Skeletal muscle tissue (tissue), 5 donors: ENCODE data around the gene TRRAP. TPM values are rescaled to one million over a fixed set of nuclear protein-coding genes. Genes with fewer than 3 reads are reported as not detected.

Experiments
- H3K27ac ChIP-seq: one replicate; pipeline ENCODE4 v1.7.0; 2013; ENCODE audit warnings: mild to moderate bottlenecking, low read depth, low read length, inconsistent platforms
- H3K27me3 ChIP-seq, 3 donors: one replicate each; pipeline ENCODE4 v1.7.0; 2013; ENCODE audit warnings: low read length in 3 of 3; ENCODE audit not compliant: control insufficient read depth in 3 of 3, insufficient read depth in 3 of 3
- H3K36me3 ChIP-seq, 3 donors: one replicate each; pipeline ENCODE4 v1.7.0; 2013; ENCODE audit warnings: low read length in 3 of 3; ENCODE audit not compliant: control insufficient read depth in 3 of 3, insufficient read depth in 3 of 3
- H3K4me1 ChIP-seq, 3 donors: one replicate each; pipeline ENCODE4 v1.7.0; 2013; ENCODE audit warnings: low read length in 3 of 3, mild to moderate bottlenecking in 3 of 3; ENCODE audit not compliant: control insufficient read depth in 3 of 3, insufficient read depth in 3 of 3
- H3K4me3 ChIP-seq, 3 donors: one replicate each; pipeline ENCODE4 v1.7.0; 2013; ENCODE audit warnings: low read length in 3 of 3
- H3K9ac ChIP-seq, 3 donors: one replicate each; pipeline ENCODE4 v1.7.0; 2013; ENCODE audit warnings: low read length in 3 of 3, mild to moderate bottlenecking in 3 of 3, moderate library complexity in 2 of 3, low read depth in 1 of 3
- H3K9me3 ChIP-seq, 3 donors: one replicate each; pipeline ENCODE4 v1.7.0; 2013; ENCODE audit warnings: low read length in 3 of 3; ENCODE audit not compliant: control insufficient read depth in 3 of 3
- small RNA-seq: library from RNA; depleted of rRNA; stranded (forward); fragments of <200 nt; gene quantifications from one replicate; pipeline ENCODE3, GENCODE V24; 2014
- total RNA-seq: library from RNA; depleted of rRNA; stranded (reverse); fragments of >200 nt; gene quantifications from one replicate; pipeline ENCODE4 v1.2.3, GENCODE V29; 2014
- donor health status: Osteomylitis.

Gene TRRAP
- total RNA-seq, 1 donor from 2014 or later, result 20.4 TPM

DNA sequence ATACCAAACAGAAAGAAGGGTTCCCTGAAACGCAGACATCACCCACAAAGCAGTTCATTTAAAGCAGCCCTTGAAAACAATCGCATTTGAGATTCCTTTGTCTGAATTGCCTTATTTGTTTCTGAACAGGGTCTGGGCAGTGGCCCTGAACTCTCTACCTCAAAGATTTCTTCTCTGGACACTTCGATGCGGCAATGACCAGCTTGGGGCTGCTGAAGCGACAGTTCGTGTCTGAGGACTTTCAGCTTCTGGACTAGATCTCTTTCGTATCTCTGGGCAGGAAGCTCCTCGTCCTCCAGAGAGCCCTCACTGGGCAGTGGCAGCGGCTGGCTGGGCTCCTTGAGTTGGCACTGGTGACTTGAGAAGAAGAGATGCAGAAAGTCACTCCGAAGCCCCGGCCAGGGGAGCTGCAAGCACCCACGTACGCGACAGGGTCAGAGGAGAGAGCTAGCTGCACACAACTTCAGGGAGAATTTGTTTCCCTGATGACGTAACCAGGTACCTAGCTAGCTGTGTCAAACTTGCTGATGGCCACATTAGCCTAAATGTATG, 169.3 kb downstream of the TRRAP start:
- peaks cover 49 to 76% (median 63%) of the 10 kb centered on the region in 3 donors for H3K36me3 ChIP-seq
- H3K9me3 ChIP-seq, result no peaks in the 10 kb centered on the region
- no peaks in the 10 kb centered on the region for H3K4me1 ChIP-seq
- H3K4me3 ChIP-seq, result no peak overlapping the region
- H3K27me3 ChIP-seq, result no peaks in the 10 kb centered on the region
- no peak overlapping the region for H3K27ac ChIP-seq
- H3K9ac ChIP-seq, result no peak overlapping the region

DNA sequence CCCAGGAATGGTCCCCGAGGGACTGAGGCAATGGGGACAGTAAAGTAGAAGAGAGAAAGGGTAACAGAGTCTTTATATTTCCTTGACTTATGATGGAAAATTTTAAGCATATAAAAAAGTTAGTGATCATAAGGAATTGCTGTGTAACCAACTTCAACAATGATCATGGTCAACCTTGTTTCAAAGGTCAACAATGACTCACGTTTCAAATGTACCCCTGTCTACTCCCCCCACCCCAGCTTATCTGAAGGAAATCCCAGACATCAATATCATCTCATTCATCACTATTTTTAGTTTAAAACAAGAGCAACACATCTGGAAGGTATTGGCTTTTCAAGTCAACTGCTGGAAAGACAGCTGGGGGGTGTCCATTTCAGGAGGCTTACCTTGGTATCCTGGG, 172.6 kb downstream of the TRRAP start:
- H3K4me1 ChIP-seq, result no peaks in the 10 kb centered on the region
- no peak overlapping the region for H3K9ac ChIP-seq
- no peak overlapping the region for H3K27ac ChIP-seq
- H3K27me3 ChIP-seq, result no peaks in the 10 kb centered on the region
- H3K9me3 ChIP-seq, result no peaks in the 10 kb centered on the region
- H3K36me3 ChIP-seq, result peaks cover 44 to 73% (median 51%) of the 10 kb centered on the region in 3 donors
- H3K4me3 ChIP-seq, result no peak overlapping the region

DNA sequence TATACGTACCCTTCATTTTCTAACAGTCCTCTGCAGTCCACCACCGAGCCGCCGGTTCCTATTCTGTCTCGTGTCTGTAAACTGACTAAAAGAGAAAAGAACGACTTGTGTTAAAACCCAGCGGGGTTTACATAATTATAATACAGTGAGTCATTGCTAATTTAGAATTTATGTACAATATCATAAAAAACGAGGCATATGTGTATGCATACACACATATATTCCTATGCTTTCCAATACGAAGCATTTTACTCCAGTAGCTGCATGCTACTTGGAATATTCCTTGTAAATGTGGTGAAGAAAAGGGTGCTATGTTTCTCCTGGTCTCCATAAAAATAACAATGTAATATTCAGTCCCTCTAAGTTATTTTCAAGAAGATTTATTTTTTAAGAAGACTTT, 176.4 kb downstream of the TRRAP start:
- no peaks in the 10 kb centered on the region for H3K4me1 ChIP-seq
- H3K4me3 ChIP-seq, result no peak overlapping the region
- H3K36me3 ChIP-seq, result peaks cover 41 to 56% (median 43%) of the 10 kb centered on the region in 3 donors
- H3K27ac ChIP-seq, result no peak overlapping the region
- no peaks in the 10 kb centered on the region for H3K9me3 ChIP-seq
- no peaks in the 10 kb centered on the region for H3K27me3 ChIP-seq
- H3K9ac ChIP-seq, result no peak overlapping the region

DNA sequence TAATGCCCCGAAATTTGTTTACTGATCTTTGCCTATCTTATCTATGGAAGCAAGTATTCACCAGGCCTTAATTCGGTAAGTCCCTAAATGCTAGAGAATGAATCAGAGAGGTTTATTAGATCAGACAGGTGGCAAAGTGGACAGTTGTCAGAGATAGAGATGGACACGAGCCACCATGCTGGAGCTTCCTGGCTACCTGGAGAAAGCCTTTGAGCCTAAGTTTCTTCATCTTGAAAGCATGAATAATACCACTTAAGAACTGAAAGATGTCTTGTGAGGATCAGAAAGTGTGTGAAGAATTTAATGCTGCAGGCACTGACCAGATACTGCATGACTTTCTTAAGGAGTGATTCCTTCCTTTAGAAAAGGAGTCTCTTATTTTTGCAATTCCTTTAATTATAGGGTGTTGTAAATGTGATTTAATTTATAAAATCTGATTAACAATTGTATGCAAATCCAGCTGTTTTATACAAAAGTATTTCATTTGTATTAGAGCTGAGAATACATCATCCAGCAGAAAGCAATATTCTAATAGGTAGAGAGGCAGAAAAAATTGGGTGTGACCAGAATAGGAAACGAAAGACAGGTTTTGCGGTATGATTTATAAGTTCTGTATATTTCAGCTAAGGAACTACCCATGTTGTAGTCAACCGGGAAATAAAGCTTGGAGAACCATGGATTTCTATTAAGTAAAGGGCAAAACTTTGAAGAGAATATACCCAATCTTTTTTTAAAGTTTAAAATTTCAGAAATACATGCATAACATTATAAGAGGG, 182.9 kb downstream of the TRRAP start:
- no peak overlapping the region for H3K27ac ChIP-seq
- no peaks in the 10 kb centered on the region for H3K27me3 ChIP-seq
- peaks cover 10 to 12% (median 11%) of the 10 kb centered on the region in 3 donors for H3K36me3 ChIP-seq
- H3K9me3 ChIP-seq, result no peaks in the 10 kb centered on the region
- no peak overlapping the region for H3K9ac ChIP-seq
- H3K4me1 ChIP-seq, result no peaks in the 10 kb centered on the region
- no peak overlapping the region for H3K4me3 ChIP-seq

Small RNA genes within 50 kb of the gene (small RNA-seq; reads per million reads assigned to genes)
- 40.0 reads per million, percentile 95 among the genes with 10 or more reads in this experiment for gene MIR3609

Other genes starting within 250 kb of the TRRAP start
- gene TMEM130, start 8.5 kb upstream of the TRRAP start, total RNA-seq, result 0.52 TPM